HG03039 (cell line): Measurements from ENCODE around the gene TIMP3.

Experiments
- ATAC-seq: cut with Tn5 transposase; IDR thresholded peaks from one replicate; pipeline ENCODE4 v1.9.1; 2021; ENCODE audit warnings: mild to moderate bottlenecking, moderate library complexity; ENCODE audit not compliant: unreplicated experiment

The TIMP3 gene

GRCh38 chr22:32877196-32877595 lies 75.7 kb downstream of the TIMP3 start:
- no peak for ATAC-seq

DNA sequence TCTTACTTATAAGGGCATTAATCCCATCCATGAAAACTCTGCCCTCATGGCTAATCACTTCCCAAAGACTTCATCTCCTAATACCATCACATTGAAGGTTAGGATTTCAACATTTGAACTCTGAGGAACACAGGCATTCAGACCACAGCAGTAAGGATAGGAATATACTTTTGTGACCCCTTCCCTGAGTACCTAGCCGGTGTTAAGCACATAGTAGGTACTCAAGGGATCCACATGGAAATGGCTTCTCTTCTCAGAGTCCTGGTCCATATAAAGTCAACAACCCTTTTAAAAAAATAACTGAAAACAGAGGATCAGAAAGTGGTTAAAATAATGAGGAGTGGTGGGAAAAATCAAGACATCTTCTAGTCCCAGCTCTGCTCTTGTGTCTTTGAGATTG lies 78.0 kb downstream of the TIMP3 start:
- ATAC-seq, result no peak

- no peak for ATAC-seq
Observed at GRCh38 chr22:32880061-32880460, 78.6 kb downstream of the TIMP3 start.

GRCh38 chr22:32880505-32880892 lies 79.0 kb downstream of the TIMP3 start:
- ATAC-seq, result no peak

DNA sequence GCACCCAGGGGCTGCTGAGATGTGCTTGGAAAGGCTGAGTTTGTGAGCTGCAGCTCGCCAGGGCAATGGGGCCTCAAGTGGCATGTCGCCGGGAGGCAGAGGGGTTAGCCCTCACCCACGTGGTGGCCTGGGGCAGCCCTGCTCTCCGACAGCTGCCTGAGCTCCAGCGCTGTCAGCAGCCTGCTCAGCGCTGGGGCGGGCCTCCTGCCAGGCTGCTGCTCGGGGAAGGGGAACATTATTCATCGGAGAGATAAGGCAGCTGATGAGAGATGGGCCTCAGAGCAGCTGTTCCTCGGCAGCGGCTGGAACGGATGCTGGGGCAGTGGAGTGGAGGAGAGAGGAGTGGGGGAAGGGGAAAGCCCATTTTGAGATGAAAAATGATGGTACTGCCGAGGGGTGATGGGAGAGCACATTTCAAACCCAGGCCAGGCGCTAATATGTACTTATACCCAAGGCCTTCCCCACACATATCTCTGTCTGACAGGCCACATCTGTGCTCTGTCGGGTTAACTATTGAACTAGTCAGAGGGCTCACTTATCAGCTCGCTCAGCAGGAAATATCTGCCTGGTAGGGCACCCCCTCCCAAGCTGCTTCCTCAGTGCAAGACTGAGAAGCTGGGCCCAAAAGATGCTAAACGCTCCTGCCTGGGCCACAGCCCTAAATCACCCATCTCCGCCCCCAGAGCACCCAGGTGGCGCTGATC lies 79.5 kb downstream of the TIMP3 start:
- no peak for ATAC-seq

- no peak for ATAC-seq
Observed at GRCh38 chr22:32882360-32882755, 80.9 kb downstream of the TIMP3 start.

DNA sequence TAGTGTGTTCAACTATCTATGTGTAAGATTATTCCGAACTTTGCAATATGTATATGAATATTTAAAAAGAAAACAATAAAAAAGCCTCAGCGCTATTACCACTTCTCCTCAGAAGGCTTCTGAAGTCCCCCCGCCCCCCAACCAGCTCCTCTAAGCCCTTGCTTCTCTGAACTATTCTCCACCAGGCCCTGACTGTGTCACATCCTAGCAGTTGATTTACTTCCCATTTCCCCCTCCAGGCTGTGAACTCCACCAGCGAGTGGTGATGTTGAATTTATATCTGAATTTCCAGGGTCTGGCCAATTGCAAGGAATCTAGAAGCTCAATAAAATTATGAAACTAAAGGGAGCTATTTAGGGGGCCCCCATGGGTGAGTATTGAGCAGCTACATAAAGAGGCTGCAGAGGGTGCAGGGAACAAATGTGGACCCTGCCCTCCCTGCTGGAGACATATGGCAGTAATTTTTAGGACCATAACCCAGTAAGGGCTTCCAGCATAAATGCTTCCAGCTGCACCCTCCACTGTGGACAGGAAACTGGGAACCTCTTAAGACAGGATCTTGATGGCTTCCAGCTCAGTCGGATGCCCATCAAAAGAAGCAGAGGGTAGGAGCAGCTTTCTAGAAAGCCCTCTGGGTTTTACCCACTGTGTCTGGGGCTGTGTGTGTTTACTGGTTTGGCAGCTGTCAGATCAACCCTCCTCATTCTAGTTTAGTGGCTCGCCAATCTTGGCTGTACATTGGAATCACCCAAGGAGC lies 81.4 kb downstream of the TIMP3 start:
- ATAC-seq, result no peak

DNA sequence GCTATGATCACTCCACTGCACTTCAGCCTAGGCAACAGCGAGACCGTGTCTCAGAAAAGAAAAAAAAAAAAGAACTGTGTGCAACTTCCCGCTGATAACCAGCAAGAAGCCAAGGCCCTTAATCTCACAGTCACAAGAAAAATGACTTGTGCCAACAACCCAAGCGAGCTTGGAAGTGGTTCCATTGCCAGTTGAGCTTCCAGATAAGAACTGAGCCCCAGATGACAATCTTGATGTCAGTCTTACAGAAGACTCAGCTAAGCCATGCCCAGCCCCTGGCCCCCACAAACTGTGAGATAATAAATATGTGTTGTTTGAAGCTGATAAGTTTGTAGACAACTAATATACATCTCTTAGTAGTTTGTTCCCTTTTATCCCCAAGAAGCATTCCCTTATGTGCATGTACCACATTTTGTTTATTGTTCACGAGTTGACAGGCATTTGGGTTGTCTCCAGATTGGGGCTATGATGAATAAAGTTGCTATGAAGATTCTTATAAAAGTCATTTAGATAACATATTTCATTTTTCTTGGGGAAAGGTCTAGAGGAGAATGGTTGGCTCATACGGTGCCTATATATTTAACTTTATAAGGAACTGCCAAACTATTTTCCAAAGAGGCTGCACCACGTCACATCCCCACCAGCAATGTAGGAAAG lies 85.9 kb downstream of the TIMP3 start:
- no peak for ATAC-seq

DNA sequence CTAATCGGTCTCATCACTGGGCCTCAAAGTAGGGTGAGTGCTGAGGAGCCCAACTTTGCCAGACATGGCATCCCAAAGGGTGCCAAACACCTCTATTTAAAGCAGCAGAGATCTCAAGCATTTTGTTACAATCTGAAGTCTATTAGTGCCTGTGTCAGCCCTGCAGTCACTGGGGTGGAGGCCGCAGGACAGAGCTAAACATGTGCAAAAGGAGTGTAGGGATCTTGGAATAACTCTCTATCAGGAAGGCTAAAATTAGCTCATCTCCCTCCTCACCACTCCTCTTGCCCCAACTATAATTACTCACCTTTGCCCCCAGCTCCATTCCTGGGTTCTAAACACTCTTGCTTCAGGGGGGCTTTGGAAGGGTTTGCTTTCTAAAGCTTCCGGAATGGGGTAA lies 87.5 kb downstream of the TIMP3 start:
- ATAC-seq, result no peak

DNA sequence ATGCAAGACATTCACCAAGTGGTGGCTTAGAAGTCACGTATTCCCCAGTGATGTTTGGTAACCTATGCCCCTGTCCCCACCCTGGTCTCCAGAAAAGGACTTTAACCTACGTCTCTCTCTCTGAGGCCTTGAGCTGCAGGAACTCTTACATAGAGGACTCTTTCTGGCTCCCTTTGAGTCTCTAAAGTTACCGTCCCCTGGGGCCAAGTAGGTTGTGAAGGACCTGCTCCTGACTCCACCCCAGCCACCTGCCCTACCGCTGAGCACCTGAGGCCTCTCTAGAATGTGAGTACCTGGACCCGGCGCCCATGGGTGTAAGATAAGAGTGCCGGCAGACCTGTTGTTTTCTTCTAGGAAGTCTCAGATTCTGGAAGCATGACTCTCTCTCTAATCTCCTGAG lies 95.4 kb downstream of the TIMP3 start:
- ATAC-seq, result no peak

- ATAC-seq, result no peak
Observed at GRCh38 chr22:32897400-32897799, 95.9 kb downstream of the TIMP3 start.

- no peak for ATAC-seq
Observed at GRCh38 chr22:32900886-32901635, 99.6 kb downstream of the TIMP3 start.

DNA sequence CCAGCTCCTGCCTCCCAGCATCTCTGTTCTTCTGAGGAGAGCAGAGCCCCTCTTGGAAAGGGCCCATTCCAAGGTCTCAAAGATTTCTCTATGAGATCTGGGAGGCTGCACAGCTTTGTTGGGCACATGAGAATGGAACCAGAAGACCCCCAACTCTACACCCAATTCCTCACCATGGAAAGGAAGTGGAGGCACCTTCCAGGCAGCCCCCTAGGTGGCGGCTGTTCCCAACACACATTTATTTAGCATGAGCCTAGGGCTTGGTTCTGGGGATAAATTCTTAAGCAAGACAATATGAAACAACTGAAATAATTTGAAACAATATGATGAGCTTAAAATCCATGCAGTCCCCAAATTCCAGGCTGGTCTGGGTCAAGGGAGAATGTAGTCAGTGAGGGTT lies 100.4 kb downstream of the TIMP3 start:
- ATAC-seq, result no peak

DNA sequence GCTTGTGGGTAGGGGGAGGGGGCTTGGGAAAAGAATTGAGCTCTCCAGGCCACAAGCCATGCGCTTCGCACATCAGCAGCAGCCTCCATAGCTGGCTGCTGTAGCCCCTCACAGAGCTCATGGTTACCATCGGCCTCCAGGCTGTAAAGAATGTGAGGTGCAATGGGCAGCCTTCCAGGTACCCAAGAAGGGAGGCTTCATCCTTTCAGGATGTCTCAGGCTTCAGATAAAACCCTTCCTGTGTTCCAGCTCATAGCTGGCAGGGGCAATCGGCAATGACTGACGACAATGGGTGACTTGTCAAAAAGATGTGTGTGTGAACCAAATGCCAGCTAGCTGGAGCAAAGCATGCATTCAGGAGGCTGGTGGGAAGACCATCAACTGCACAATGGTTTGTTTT lies 102.0 kb downstream of the TIMP3 start:
- no peak for ATAC-seq

GRCh38 chr22:32904044-32904443 lies 102.5 kb downstream of the TIMP3 start:
- no peak for ATAC-seq

DNA sequence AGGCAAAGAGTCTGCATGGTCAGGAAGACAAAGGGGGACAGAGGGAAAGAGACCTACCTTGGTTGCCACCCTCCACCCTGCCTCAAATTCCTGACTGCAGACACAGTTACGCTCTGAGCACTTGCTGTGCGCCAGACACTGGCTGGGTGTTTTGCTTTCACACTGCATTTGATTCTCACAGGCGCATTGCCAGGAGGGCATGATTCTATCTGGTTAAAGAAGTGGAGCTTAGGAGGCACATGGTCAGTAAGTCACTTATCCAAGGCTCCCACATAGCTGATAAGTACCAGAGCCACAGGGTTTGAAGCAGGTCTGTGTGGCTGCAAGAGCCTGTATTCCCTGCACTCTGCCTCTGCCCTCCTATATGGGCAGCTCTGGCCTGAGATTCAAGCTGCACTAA lies 103.9 kb downstream of the TIMP3 start:
- ATAC-seq, result no peak

- ATAC-seq, result no peak
Observed at GRCh38 chr22:32909581-32910428, 108.3 kb downstream of the TIMP3 start.

DNA sequence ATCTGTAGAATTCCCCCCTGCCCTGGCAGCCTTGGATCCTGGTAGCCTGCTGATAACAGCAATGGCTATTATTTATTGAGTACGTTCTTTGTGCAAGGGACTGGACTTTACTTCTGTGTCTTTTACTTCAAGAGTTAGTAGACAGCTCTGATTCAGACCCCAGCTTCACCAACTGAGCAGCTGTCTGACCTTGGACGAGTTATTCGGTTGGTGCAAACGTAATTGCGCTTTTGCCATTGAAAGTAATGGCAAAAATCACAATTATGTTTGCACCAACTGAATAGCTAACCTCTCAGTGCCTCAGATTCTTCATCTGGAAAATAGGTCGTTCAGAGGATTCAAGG lies 108.9 kb downstream of the TIMP3 start:
- ATAC-seq, result no peak

DNA sequence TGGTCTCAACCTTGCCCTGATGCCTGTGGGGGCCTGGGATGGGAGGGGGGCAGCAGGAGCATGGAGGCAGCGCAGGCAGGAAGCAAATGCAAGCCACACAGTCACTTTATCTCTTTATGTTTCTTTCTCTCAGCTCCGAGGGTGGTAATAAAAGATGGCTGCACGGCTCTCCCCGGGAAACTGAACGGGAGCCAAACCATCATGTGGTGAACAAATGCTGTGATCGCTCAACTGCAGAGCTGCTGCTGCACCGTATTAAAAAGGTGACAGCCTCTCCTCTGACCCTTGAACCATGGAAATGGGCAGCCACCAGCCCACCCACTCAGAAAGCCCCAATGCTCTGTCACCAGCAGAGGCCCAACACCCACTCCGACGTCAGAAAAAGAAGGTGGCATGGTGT lies 110.0 kb downstream of the TIMP3 start:
- ATAC-seq, result no peak
